Stimulated activated CD4-positive, alpha-beta T cell treated with anti-CD3 and anti-CD28 coated beads, TNF-alpha, amount 100 ng/mL, for 24 hours (primary cell): ENCODE measurements around the gene LENG1.
"Not testable (repeated sequence)": the region's sequence is repeated elsewhere in the genome, so short reads cannot be mapped to it uniquely, and the experiment has no call there.

Source experiments
- DNase-seq, 3 experiments: peaks; one replicate each; pipeline ENCODE4 v3.0.0-alpha.2; 2020; ENCODE audit warnings: low read depth in 3 of 3

Gene LENG1

GRCh38 chr19:54189735-54190502, 30.4 kb upstream of the LENG1 start:
- peak; percentile 100 for DNase-seq

GRCh38 chr19:54189145-54189734, 29.7 kb upstream of the LENG1 start, which contains the start of gene MBOAT7:
Gene MBOAT7, minus strand, starts transcription at chr19:54189580. Its CDS starts 1,072 bp downstream, at chr19:54188508.
- no peak for DNase-seq

GRCh38 chr19:54188215-54188871, 28.8 kb upstream of the LENG1 start:
- peak in 2 of 3 experiments; percentile 40 to 57 for DNase-seq

GRCh38 chr19:54186934-54187381, 27.4 kb upstream of the LENG1 start:
- DNase-seq, result no peak

GRCh38 chr19:54186351-54186750, 26.8 kb upstream of the LENG1 start:
- no peak for DNase-seq

GRCh38 chr19:54183431-54183830, 23.9 kb upstream of the LENG1 start:
- no peak for DNase-seq

GRCh38 chr19:54181894-54182293, 22.4 kb upstream of the LENG1 start:
- DNase-seq, result not testable (repeated sequence)

GRCh38 chr19:54180691-54181091, 21.2 kb upstream of the LENG1 start:
- DNase-seq, result no peak

- no peak for DNase-seq
Measured at GRCh38 chr19:54179921-54180461, 20.5 kb upstream of the LENG1 start.

GRCh38 chr19:54179262-54179852, 19.8 kb upstream of the LENG1 start:
- DNase-seq, result no peak

- no peak for DNase-seq
Measured at GRCh38 chr19:54178581-54179261, 19.2 kb upstream of the LENG1 start.

GRCh38 chr19:54173951-54174834, 14.7 kb upstream of the LENG1 start:
- no peak for DNase-seq

GRCh38 chr19:54173359-54173699, 13.8 kb upstream of the LENG1 start:
- DNase-seq, result no peak

- no peak for DNase-seq
Measured at GRCh38 chr19:54172471-54173358, 13.2 kb upstream of the LENG1 start, which contains the start of gene TMC4. Gene TMC4, minus strand, starts transcription at chr19:54173160. Its CDS starts 43 bp downstream, at chr19:54173117.

- not testable (repeated sequence) for DNase-seq
Measured at GRCh38 chr19:54171736-54172431, 12.4 kb upstream of the LENG1 start.

- no peak for DNase-seq
Measured at GRCh38 chr19:54169149-54169740, 9.7 kb upstream of the LENG1 start.

- peak; percentile 80 to 92 (median 83) for DNase-seq
Measured at GRCh38 chr19:54168174-54168917, 8.8 kb upstream of the LENG1 start.

- no peak for DNase-seq
Measured at GRCh38 chr19:54165222-54165621, 5.7 kb upstream of the LENG1 start.
